ENCODE data around the gene ANXA5.

ANXA5 gene

GRCh38 chr4:121709766-121710405 lies 13.1 kb upstream of the ANXA5 start:
- CTCF ChIA-PET: interaction anchor here (1.5 to 2.4 kb wide), 3 partner anchors 13 to 27 kb away, joined by 3 to 11 read pairs (median 6); partner anchors contain the start of gene ANXA5
- no peak for TF ChIP-seq CTCF (IDR thresholded peaks at IDR 0.05; ENCODE audit: insufficient read depth, low read length, missing control alignments)
- no peak overlapping the region for H3K4me3 ChIP-seq (ENCODE audit: low read depth, low read length)
- DNase-seq (ENCODE audit: low read depth, low spot score): no peak
- POLR2A ChIA-PET: no interaction called here

GRCh38 chr4:121707344-121707743 lies 10.6 kb upstream of the ANXA5 start:
- DNase-seq (ENCODE audit: low read depth, low spot score): no peak
- no peak for TF ChIP-seq CTCF (IDR thresholded peaks at IDR 0.05; ENCODE audit: insufficient read depth, low read length, missing control alignments)
- ChIA-PET CTCF (interaction anchor here (1.1 to 2.0 kb wide), 4 partner anchors 11 to 26 kb away, joined by 3 to 10 read pairs (median 5); partner anchors contain the start of gene ANXA5), POLR2A (interaction anchor here (3.1 kb wide), 1 partner anchor 11 kb away, joined by 13 read pairs; the partner anchor contains the start of gene ANXA5)
- H3K4me3 ChIP-seq (ENCODE audit: low read depth, low read length): no peak overlapping the region

- no peak for TF ChIP-seq CTCF (IDR thresholded peaks at IDR 0.05; ENCODE audit: insufficient read depth, low read length, missing control alignments)
- ChIA-PET POLR2A (interaction anchor here (3.1 kb wide), 1 partner anchor 10 kb away, joined by 13 read pairs; the partner anchor contains the start of gene ANXA5), CTCF (no interaction called here)
- H3K4me3 ChIP-seq (ENCODE audit: low read depth, low read length): no peak overlapping the region
- DNase-seq (ENCODE audit: low read depth, low spot score): no peak
Measured at GRCh38 chr4:121706595-121707021, 9.8 kb upstream of the ANXA5 start.

- DNase-seq (ENCODE audit: low read depth, low spot score): no peak
- H3K4me3 ChIP-seq (ENCODE audit: low read depth, low read length): no peak overlapping the region
- no peak for TF ChIP-seq CTCF (IDR thresholded peaks at IDR 0.05; ENCODE audit: insufficient read depth, low read length, missing control alignments)
- POLR2A ChIA-PET: no interaction called here
- CTCF ChIA-PET: no interaction called here
Measured at GRCh38 chr4:121705521-121705920, 8.7 kb upstream of the ANXA5 start.

- DNase-seq (ENCODE audit: low read depth, low spot score): no peak
- TF ChIP-seq CTCF (IDR thresholded peaks at IDR 0.05; ENCODE audit: insufficient read depth, low read length, missing control alignments): no peak
- ChIA-PET CTCF (no interaction called here), POLR2A (no interaction called here)
- no peak overlapping the region for H3K4me3 ChIP-seq (ENCODE audit: low read depth, low read length)
Measured at GRCh38 chr4:121702136-121702535, 5.4 kb upstream of the ANXA5 start.

- ChIA-PET POLR2A (no interaction called here), CTCF (no interaction called here)
- H3K4me3 ChIP-seq (ENCODE audit: low read depth, low read length): no peak overlapping the region
- no peak for TF ChIP-seq CTCF (IDR thresholded peaks at IDR 0.05; ENCODE audit: insufficient read depth, low read length, missing control alignments)
- no peak for DNase-seq (ENCODE audit: low read depth, low spot score)
Measured at GRCh38 chr4:121701263-121701662, 4.5 kb upstream of the ANXA5 start.
